Measurements from ENCODE around the gene YBX3.

YBX3 gene

DNA sequence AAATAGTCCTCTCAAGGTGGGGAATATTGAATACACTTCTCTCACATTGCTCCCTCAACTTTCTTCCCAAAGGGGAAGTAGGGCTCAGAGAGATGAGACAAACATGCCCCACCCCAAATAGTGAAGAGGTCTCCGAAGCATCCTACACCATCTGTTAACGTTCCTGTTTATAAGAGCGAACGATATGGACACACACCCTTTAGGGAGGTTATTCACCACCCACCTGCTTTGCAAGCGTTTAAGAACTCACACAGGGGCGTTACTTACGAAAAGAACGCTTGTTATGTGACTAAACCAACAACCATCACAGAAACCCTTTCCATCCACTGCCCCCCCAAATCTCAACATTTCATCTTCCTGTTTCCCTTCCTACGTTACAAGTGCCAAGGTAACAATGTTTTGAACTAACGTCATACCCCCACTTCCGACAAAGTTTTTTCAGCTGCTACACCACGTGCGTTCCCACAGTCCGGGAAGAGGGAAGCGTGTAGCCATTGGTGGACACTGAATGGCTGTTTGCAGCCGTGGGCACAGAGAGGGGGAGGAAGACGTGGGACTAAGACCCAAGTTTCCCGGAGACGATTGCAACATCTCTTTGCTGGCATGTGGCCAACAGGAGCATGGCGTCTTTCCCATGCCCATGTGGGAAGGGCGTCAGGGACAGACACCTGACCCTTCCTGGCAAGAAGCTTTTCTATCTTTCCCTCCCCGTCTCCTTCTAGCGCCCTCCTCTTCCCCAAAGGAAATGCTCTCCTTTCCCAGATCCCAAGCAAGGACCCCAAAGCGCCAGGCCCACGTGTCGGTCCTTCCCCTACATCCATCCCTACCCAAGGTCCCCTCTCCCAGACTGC lies 1.2 kb downstream of the YBX3 start:
- ATAC-seq = peak; percentile 21 to 28

DNA sequence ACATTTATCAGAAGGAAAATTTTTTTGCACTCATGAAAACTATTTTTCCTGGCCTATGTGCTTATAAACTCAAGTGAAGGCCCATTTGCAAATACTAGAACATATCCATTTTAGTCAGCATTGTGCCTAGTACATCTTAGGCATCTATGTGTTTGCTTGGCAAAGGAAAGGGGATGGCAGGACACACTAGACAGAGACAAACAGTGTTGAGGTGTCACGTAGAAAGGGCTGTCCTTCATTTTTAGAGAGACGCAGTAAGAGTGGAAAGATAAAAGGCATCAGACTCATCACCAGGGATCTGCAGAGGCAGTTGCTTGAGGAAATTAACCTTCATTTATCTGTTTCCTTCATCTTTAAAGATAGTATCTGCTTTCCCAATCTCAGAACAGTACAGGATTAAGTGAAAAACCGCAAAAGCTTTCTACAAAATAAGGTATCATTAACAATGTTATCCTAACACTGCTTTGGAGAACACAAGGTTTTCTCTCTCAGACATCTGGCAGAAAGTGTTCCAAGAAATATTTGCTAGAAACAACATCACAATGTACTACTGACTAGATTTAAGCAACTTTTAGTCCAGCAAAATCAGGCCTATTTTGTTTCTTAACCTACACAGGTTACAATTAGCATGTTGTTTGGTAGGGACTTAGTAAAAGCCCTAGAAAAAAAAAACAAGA lies 2.0 kb downstream of the YBX3 start:
- no peak for ATAC-seq

GRCh38 chr12:10719482-10719881 lies 3.6 kb downstream of the YBX3 start:
- no peak for ATAC-seq

- ATAC-seq = no peak
Measured at GRCh38 chr12:10718279-10718821, 4.8 kb downstream of the YBX3 start.

- ATAC-seq = no peak
Measured at GRCh38 chr12:10717410-10717809, 5.7 kb downstream of the YBX3 start.

DNA sequence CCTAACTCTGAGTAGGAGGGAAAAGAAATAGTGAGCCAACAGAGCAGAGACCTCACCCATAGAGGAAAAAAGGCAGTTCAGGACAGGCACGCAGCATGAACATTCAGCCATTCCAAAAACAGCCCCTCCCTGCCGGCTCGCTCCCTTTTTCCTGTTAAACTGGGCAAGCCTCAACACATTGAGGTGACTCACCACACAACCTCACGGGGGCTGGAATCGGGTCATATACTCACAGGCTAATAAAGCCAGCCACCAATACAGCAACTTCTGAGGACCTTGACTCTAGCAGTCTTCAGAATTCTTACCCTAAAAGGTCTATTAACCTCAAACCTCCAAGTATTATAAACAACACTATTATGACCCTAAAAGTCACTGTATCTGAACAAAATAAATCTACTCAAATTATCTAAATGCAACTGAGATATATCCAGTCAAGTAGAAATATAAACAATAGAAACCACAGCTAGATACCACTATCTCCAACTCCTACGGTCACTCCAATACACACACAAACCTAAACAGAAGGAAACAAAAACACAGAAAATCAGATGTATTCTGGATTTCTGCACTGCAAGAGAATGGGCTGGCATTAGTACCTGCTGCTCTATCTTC lies 6.3 kb downstream of the YBX3 start:
- no peak for ATAC-seq

- ATAC-seq = no peak
Measured at GRCh38 chr12:10716277-10716676, 6.8 kb downstream of the YBX3 start.

DNA sequence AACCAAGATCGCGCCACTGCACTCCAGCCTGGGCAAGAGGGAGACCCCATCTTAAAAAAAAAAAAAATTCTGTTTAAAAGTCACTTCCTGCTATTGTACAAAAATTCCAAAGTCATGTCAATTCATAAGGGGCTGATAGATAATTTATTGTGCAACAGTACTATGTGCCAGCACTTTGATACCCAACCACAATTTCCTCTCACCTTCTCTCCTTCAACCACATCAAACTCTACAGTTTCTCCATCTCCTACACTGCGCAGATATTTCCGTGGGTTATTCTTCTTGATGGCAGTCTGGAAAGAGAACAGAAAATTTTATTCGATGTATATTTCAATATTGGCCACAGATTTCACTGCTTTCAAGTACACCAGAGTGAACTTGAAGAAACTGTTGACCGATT lies 7.6 kb downstream of the YBX3 start:
- no peak for ATAC-seq

DNA sequence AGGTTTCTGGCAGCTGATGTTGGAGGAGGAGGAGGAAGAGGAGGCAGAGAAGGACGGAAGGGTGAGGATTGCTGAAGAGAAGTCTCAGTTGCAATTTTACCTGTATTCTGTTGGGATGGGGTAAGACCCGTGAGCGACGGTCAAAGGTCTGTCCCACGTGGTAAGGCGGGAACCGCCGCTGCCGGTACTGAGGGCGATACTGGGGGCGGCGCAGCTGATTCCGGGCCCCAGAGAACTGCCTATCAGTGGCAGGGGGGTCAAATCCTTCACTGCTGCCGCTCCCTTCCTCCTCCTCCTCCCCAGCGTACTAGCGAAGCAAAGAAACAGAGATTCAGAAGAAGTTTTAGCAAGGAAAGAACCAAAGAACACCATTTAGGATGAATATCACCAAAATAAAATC lies 13.3 kb downstream of the YBX3 start:
- no peak for ATAC-seq

DNA sequence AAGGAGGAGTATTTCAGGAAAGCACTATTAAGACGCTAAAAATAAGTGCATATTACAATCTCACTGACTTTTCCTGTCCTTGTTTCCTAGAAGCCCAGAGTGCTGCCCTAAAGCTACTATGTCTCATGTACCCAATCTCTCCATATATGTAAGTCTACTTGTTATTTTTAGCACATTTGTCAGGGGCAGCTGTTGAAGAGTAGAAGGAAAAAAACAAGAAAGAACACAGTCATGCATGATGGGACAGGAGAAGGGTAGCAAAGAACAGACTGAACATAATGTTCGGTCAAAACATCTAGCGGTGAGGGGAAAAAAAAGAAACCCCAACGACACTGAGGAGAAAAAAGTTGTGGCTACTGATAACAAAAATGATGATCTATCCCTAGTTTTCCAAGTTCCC lies 14.3 kb downstream of the YBX3 start:
- ATAC-seq = no peak

- ATAC-seq = no peak
Measured at GRCh38 chr12:10705655-10706054, 17.5 kb downstream of the YBX3 start.

- ATAC-seq = no peak
Measured at GRCh38 chr12:10701843-10702242, 21.3 kb downstream of the YBX3 start.

DNA sequence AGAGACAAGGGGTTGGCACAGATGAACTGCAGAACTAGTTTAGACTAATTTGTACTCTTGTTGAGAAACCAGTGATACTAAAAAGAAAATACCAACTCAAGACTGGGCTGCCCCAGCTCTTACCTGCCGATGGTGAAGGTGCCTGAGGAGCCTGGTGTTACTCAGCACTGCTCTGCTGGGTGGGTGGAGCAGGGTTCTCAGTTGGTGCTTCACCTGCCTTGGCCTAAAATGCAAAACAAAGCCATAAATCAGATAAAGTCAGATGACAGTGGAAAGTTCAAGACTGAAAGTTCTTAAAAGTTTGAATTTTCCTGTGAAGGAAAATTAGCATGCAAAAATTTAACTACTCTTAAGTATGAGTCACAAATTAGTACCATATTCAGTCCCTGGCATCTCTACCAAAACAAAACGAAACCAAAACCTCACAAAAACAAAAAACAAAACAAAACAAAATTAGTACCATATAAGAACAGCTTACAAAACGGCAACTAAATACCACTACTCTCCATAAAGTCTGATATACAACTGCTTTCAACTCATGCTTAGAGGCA lies 21.9 kb downstream of the YBX3 start:
- ATAC-seq = peak; percentile 92 to 93

DNA sequence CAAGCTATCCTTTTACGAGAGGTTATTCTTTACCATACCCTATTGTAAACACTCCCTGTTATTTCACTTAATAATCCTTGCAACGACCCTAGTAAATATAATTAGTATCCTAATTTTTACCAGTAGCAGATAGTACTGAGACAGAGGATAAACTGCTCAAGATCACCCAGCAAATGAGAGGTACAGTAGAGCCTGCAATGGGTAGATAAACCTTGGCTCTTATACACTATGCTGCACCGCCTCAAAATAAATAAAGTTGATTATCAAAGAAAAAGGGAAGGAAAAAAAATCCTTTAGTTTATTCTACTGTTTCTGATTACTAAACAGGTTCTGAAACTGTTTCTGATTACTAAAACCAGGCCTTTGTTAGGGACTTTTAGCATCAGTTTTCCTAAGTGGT lies 22.5 kb downstream of the YBX3 start:
- ATAC-seq = no peak

DNA sequence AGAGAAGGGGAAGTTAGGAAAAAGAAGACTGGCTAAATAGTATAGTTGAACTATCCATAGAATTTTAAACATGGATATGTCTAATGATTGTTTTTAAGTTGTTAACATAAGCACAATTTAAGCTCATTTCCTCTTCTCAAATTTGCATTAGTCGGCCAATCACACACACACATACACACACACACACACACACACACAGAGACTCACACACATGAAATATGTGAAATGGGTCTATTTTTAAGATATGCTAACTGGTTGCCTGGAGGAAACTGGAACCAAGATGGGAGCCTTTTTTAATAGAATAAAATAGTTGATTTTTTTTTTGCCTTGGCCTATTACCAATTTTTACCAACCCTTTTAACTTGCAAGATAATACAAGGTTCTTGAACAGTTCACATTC lies 25.3 kb downstream of the YBX3 start:
- ATAC-seq = no peak

GRCh38 chr12:10697156-10697555 lies 26.0 kb downstream of the YBX3 start:
- ATAC-seq = no peak

GRCh38 chr12:10690906-10691305 lies 32.2 kb downstream of the YBX3 start:
- no peak for ATAC-seq

GRCh38 chr12:10689146-10689545 lies 34.0 kb downstream of the YBX3 start:
- ATAC-seq = no peak

DNA sequence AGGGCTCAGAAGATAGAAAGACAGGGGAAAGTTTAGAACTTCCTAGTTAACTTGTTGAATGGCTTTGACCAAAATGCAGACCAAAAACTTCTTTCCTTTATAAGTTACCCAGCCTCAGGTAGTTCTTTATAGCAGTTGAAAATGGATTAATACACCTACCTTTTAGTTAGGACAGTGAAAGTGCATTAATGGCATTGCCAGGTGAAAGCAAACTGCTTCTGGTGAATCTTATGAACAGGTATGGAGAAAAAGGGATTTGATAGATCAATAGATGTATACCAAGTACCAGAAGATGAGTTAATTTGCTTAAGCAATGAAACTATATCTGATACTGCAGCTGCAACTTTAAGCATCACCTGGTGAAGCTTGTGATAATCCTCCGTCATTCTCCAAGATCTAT lies 35.1 kb downstream of the YBX3 start:
- ATAC-seq = no peak

DNA sequence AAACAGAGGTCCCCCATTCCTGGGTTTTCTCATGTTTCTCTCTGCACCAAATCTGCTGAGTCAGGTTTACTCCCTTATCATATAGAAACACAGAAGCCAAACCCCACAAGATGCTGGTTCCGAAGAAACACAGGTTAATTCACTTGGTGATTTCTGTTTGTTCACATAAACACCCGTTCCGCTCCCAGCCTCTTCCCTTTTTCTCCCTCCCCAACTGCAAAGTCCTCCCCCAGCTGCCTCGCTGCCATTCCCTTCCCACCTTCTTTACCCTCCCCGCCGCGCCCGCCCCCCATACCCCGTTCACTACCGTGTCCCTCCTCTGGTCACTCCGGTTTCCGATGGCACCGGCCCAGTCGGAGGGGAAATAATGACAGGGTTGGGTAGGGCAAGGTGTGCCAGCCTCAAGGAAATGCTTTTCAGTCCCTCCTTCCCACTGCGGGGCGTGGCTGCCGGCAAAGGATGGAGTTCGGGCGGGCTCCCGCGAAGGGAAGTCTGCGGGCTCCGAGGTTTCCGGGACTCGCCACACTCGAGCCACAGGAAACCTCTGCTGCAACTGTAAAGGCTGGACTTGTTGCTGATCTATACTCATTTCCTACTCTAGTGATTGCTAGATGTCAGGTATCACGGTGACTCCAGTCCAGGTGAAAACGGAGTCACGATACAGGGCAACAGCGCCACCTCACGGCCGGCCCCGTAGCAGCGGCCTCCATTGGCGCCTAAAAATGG lies 49.3 kb downstream of the YBX3 start, which contains the start of gene STYK1:
STYK1 (minus strand) TSS at position 394 of the 726 bp plus-strand sequence. CDS start 39,434 bp downstream, outside the sequence.
- ATAC-seq = peak; percentile 57 to 67

DNA sequence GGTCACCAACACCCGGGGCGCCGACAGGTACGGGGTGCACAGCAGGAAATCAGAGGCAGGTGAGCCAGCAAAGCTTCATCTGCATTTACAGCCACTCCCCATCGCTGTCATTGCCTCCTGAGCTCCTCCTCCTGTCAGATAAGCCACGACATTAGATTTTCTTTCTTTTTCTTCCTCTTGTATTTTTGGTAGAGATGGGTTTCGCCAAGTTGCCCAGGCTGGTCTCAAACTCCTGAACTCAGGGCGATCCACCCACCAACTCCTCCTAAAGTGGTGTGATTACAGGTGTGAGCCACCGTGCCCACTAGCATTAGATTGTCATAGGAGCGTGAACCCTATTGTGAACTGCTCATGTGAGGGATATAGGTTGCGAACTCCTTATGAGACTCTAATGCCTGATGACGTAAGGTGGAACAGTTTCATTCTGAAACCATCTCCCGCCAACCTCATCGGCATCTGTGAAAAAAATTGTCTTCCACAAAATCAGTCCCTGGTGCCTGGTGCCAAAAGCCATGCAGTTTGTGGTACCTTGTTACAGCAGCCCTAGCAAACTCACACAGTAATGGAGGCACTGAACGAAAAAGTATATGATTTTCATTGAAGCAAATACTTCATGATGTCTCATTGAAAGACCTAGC lies 50.8 kb downstream of the YBX3 start:
- no peak for ATAC-seq

GRCh38 chr12:10669533-10669932 lies 53.6 kb downstream of the YBX3 start:
- ATAC-seq = no peak

Measured in activated CD4-positive, CD25-positive, alpha-beta regulatory T cell treated with anti-CD3 and anti-CD28 coated beads, Interleukin-2, amount 50 U/mL, for 24 hours (primary cell).